ENCODE data around the gene BRD4.

BRD4 gene

GRCh38 chr19:15254547-15254946 lies 77.8 kb downstream of the BRD4 start:
- TF ChIP-seq CTCF (IDR thresholded peaks at IDR 0.05): no peak
- Histone ChIP-seq H3K9me3 (no peaks in the 10 kb centered on the region), H3K36me3 (peaks cover 100% of the 10 kb centered on the region), H3K4me3 (ENCODE audit: low read depth in 1 of 2, low read length in 1 of 2) (no peak overlapping the region), H3K4me1 (ENCODE audit: control insufficient read depth in 1 of 2, insufficient read depth in 1 of 2, low read depth in 1 of 2, low read length in 1 of 2) (no peaks in the 10 kb centered on the region), H3K27me3 (no peaks in the 10 kb centered on the region), H3K27ac (no peak overlapping the region)

GRCh38 chr19:15253513-15253912 lies 78.8 kb downstream of the BRD4 start:
- Histone ChIP-seq H3K36me3 (peaks cover 100% of the 10 kb centered on the region), H3K27me3 (no peaks in the 10 kb centered on the region), H3K4me3 (ENCODE audit: low read depth in 1 of 2, low read length in 1 of 2) (no peak overlapping the region), H3K9me3 (no peaks in the 10 kb centered on the region), H3K4me1 (ENCODE audit: control insufficient read depth in 1 of 2, insufficient read depth in 1 of 2, low read depth in 1 of 2, low read length in 1 of 2) (no peaks in the 10 kb centered on the region), H3K27ac (no peak overlapping the region)
- no peak for TF ChIP-seq CTCF (IDR thresholded peaks at IDR 0.05)

DNA sequence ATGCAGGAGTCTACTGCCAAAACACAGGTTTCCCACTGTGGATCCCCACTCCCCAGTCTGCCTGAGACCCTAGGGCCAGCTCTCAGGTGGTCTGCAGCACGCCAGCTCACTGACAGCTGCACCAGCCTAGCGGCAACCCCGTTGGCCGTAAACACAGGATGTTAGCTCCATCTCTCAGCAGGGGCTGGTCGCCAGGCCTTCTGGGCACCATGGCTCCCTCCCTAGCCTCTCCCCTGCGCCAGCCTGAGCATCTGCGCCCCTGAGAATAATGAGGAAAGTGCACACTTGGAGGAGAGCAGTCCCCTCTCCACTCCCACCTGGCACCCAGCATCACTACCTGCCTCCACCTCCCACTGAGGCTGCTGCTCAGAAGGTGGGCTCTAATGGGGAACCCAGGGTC lies 79.3 kb downstream of the BRD4 start:
- Histone ChIP-seq H3K27ac (no peak overlapping the region), H3K4me1 (ENCODE audit: control insufficient read depth in 1 of 2, insufficient read depth in 1 of 2, low read depth in 1 of 2, low read length in 1 of 2) (no peaks in the 10 kb centered on the region), H3K36me3 (peaks cover 100% of the 10 kb centered on the region), H3K4me3 (ENCODE audit: low read depth in 1 of 2, low read length in 1 of 2) (no peak overlapping the region), H3K27me3 (no peaks in the 10 kb centered on the region), H3K9me3 (no peaks in the 10 kb centered on the region)
- TF ChIP-seq CTCF (IDR thresholded peaks at IDR 0.05): no peak

DNA sequence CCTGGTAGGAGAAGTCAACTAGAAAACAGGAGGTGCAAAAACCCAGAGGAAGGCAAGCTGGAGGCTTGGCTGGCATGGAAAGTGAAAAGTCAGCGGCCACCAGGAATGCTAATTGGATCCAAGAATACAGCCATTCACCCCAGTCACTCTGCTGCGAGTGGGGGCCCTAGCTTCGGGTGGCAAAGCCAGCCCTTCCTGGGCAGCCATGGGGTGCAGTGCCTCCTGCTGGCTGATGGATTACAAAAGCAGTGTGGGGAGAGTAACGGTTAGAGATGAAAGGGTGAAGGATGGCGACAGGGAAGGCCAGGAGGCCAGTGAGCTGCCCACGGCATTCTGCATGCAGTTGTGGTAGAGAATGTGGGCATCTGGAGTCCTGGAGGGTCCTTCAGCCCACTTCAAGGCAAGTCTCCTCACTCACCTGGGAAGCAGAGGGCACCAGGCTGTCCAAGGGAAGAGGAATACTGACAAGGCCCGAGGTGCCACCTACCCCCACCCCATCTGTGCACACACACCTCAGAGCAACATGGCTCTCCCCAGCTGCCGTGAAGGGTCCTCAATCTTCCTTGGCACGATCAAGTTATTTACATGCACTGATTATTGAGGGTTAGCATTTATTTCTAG lies 79.8 kb downstream of the BRD4 start:
- Histone ChIP-seq H3K4me3 (ENCODE audit: low read depth in 1 of 2, low read length in 1 of 2) (no peak overlapping the region), H3K27me3 (no peaks in the 10 kb centered on the region), H3K36me3 (peaks cover 100% of the 10 kb centered on the region), H3K9me3 (no peaks in the 10 kb centered on the region), H3K27ac (no peak overlapping the region), H3K4me1 (ENCODE audit: control insufficient read depth in 1 of 2, insufficient read depth in 1 of 2, low read depth in 1 of 2, low read length in 1 of 2) (no peaks in the 10 kb centered on the region)
- TF ChIP-seq CTCF (IDR thresholded peaks at IDR 0.05): no peak

DNA sequence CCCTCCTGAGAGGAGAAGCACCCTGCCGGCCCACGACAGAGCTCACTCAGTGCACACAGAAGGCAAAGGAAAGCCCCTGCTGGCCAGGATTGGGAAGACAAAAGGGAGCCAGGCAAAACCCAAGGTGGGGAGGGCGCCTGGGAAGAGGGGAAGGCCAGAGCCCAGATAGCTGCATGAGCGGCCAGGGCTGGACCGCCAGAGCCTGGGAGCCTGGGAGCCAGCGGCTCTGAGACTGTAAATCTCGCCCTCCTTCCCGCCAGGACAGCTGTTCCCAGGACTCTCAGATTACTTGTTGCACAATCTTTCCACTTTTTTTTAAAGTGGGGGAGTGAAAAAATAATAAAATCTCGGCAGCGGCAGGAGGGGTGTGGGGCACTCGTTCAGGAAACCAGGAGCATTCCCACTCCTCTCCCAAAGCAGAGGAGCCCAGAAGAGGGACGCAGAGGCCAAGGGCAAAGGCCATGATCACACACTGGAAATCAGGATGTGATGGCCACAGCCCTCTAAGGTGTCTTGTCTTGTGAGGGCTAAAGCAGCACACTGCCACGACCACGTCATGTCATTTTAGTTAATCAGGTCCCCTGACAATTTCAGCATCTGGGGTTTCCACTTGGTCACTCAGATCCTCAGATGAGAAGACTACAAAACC lies 80.5 kb downstream of the BRD4 start:
- no peak for TF ChIP-seq CTCF (IDR thresholded peaks at IDR 0.05)
- Histone ChIP-seq H3K36me3 (peaks cover 100% of the 10 kb centered on the region), H3K27me3 (no peaks in the 10 kb centered on the region), H3K27ac (no peak overlapping the region), H3K4me1 (ENCODE audit: control insufficient read depth in 1 of 2, insufficient read depth in 1 of 2, low read depth in 1 of 2, low read length in 1 of 2) (no peaks in the 10 kb centered on the region), H3K4me3 (ENCODE audit: low read depth in 1 of 2, low read length in 1 of 2) (no peak overlapping the region), H3K9me3 (no peaks in the 10 kb centered on the region)

All from neutrophil (primary cell).